Stimulated activated CD8-positive, alpha-beta memory T cell treated with anti-CD3 and anti-CD28 coated beads, Interleukin-7, amount 100 ng/mL, for 48 hours (primary cell): ENCODE results near the gene GNPTG.
"Not testable (repeated sequence)": the region's sequence is repeated elsewhere in the genome, so short reads cannot be mapped to it uniquely, and the experiment has no call there.

Experiments used
- DNase-seq, 2 donors: peaks; one replicate each; pipeline ENCODE4 v3.0.0-alpha.2; 2020; ENCODE audit warnings: low read depth in 1 of 2; ENCODE audit errors: extremely low read depth in 1 of 2

The GNPTG gene

DNA sequence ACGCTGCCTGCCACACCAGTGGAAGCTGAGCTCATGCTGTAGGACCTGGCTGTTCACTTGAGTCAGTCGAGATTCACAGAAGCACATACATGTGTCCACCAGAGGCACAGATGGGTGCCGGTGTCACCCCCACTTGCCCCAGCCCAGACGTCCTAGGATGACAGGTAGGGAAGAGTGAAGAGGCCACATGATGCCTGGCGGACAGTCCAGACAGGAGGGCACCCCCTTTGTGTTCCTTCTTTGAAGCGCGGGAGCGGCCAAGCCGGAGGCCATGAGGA is 33.5 kb upstream of the GNPTG start:
- DNase-seq: no peak

- no peak for DNase-seq
Measured at GRCh38 chr16:1319041-1319440, 32.7 kb upstream of the GNPTG start.

DNA sequence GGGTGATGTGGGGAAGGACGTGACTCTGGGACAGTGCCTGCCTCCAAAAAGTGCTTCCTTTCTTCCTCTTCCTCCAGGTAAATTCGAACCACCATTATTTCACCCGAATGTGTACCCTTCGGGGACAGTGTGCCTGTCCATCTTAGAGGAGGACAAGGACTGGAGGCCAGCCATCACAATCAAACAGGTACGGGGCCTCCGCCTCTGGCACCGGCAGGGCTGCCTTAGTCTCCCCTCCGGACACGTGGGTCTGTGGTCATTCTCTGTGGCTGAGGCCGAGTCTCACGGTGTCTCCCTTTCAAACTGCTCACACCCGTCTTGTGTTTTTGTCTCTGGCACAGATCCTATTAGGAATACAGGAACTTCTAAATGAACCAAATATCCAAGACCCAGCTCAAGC is 31.6 kb upstream of the GNPTG start:
- DNase-seq: no peak

- DNase-seq: no peak
Measured at GRCh38 chr16:1320658-1321240, 31.0 kb upstream of the GNPTG start.

GRCh38 chr16:1322407-1322806 is 29.3 kb upstream of the GNPTG start:
- DNase-seq: no peak

GRCh38 chr16:1323296-1324239 is 28.2 kb upstream of the GNPTG start:
- no peak for DNase-seq

- DNase-seq: no peak
Measured at GRCh38 chr16:1324286-1324826, 27.4 kb upstream of the GNPTG start.

DNA sequence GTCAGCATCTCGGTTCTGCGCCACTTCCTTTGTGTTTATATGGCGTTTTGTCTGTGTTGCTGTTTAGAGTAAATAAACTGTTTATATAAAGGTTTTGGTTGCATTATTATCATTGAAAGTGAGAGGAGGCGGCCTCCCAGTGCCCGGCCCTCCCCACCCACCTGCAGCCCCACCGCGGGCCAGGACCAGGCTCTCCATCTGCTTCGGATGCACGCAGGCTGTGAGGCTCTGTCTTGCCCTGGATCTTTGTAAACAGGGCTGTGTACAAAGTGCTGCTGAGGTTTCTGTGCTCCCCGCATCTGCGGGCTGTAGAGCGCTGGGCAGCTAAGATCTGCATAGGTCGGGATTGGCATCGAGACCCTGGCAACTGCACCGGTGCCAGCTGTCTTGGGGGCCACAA is 26.5 kb upstream of the GNPTG start:
- DNase-seq: no peak

DNA sequence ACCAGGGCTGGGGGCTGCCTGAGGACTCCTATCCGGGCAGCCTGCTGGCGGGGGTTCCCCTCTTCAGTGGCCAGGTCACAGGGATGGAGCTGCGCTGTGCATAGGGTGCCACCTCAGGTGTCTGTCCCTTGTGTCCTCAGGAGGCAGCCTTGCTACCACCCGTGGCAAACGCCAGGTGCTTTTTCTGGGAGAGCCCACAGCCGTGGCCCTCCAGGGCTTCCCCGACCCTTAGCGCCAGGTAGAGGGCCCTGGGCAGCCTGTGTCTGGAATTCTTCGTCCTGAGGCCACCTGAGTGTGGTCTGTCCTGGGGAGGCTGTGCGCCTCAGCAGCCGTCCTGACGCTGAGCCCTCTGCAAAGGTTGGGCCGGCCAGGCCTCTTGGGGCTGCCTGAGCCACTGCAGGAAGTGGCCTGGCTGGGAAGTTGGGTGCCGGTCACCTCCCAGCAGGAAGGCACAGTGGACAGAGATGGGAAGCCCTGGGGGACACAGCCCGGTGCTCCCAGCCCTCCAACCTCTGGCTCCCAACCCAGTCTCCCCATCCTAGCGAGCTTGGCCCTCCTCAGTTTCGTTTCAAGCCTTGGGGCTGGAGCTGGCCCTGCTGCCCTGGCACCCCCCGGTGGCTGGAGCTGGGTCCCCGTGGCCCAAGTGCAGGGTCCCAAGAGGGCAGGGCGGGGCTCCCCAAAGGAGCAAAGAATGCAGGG is 25.9 kb upstream of the GNPTG start:
- DNase-seq: no peak

DNA sequence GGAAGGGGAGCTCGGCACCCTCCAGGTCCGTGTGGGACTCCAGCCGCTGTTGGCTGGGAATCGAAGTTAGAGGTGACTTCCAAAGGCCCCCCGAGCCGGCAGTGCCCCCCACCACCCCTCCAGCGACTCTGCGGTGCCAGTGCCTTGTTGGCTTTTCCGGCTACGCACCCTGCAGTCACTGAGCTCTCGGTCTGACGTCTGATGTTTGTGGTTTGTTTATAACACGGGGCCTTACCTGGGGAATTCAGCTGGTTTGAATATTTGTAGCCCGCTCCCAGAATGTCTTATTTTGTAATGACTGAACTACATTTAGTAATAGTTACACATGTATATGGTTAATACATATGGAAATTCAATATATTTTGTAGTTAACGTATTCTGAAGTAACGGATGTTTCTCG is 25.3 kb upstream of the GNPTG start:
- no peak for DNase-seq

- DNase-seq: no peak
Measured at GRCh38 chr16:1326946-1327618, 24.6 kb upstream of the GNPTG start.

DNA sequence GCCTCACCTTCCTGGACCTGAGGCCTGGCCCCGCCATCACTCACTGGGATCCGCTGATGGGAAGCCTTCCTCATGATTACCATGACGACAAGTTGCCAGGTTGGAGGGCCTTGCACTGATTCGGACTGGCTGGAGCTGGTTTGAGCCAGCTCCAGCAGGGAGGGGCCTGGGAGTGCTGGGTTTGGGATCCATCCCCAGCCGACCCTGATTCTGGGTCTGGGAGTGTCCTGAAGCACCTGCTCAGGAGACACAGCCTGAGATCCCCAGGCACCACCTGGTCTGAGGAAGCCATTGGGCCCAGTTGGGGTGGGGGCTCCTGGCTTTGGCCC is 24.1 kb upstream of the GNPTG start:
- no peak for DNase-seq

- not testable (repeated sequence) for DNase-seq
Measured at GRCh38 chr16:1328136-1328535, 23.6 kb upstream of the GNPTG start.

DNA sequence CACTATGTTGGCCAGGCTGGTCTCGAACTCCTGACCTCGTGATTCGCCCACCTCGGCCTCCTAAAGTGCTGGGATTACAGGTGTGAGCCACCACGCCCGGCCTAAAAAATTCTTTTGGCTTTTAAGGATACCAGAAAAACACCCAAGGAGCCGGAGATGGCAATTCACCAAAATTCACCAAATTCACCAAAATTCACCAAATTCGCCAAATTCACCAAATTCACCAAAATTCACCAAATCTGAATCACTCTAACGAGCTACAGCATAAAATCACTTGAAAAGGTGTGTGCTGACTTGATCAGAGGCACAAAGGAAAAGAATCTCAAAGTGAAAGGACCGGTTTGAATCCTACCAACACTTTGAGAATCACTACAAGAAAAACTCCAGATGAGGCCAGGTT is 22.8 kb upstream of the GNPTG start:
- not testable (repeated sequence) for DNase-seq

GRCh38 chr16:1330260-1330914 is 21.3 kb upstream of the GNPTG start:
- no peak for DNase-seq

- no peak for DNase-seq
Measured at GRCh38 chr16:1330931-1331711, 20.6 kb upstream of the GNPTG start.

- no peak for DNase-seq
Measured at GRCh38 chr16:1331712-1332617, 19.8 kb upstream of the GNPTG start.

DNA sequence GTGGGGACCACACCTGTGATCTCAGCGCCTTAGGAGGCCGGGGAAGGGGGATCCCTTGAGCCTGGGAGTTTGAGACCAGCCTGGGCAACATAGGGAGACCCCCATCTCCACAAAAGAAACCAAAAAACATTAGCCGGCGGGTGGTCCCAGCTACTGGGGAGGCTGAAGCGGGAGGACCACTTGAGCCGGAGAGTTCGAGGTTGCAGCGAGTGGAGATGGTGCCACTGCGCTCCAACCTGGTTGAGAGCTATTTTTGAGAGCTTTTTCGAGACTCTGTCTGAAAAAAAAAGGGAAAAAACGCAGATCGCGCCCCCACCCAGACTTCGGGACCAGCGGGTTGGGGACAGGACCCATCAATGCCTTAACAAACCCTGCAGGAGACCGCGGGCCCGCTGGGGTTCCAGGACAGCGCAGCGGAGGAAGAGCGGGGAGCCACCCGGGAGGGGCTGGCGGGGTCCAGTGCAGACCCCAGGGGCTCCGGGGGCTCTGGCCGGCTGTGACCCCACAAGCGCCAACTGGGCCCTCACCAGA is 19.0 kb upstream of the GNPTG start:
- no peak for DNase-seq
